ENCODE data around the gene AGAP1. TPM values are rescaled to one million over a fixed set of nuclear protein-coding genes. Genes with fewer than 3 reads are reported as not detected.

AGAP1 gene
- total RNA-seq, 1 experiment from 2014 or later, result 14.8 TPM

GRCh38 chr2:235486729-235487128 lies 7.1 kb upstream of the AGAP1 start:
- no peak for DNase-seq (ENCODE audit: low read depth)

DNA sequence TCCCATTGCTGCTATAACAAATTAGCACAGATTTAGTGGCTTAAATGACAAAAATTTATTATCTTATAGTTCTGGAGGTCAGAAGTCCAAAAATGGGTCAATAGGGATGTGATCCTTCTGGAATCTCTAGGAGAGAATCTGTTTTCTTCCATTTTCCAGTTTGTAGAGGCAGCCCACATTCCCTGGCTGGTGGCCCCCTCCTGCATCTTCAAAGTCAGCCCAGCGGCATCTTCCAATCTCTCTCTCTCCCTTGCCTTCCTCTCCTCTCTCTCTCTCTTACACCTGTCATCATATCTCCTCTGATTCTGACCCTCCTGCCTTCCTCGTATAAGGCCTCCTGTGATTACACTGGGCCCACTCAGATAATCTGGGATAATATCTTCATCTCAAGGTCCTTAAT lies 3.9 kb upstream of the AGAP1 start:
- no peak for DNase-seq (ENCODE audit: low read depth)

- no peak for DNase-seq (ENCODE audit: low read depth)
Measured at GRCh38 chr2:235492850-235493344, 946 bp upstream of the AGAP1 start.

DNA sequence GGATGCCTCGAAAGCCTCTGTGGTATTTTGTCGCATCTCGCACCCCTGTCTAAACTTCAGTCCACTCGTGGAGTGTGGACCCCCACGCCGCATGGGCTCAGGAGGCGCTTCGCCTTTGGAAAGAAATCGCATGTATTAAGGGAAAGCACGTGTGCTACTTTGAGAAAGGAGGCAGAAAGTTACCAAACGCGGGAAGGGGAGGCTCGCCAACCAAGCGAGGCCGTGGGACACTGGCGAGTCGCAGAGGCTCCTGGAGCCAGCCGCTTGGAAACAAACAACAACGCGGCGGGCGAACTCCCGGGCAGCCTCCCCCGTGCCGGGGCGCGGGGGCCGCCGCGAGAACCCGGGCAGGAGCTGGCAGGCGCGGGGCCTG lies 455 bp upstream of the AGAP1 start:
- DNase-seq (ENCODE audit: low read depth), result no peak

GRCh38 chr2:235494716-235495372 lies 1.0 kb downstream of the AGAP1 start:
- peak; percentile 23 for DNase-seq (ENCODE audit: low read depth)

- DNase-seq (ENCODE audit: low read depth), result peak; percentile 27
Measured at GRCh38 chr2:235495373-235496238, 1.8 kb downstream of the AGAP1 start.

DNA sequence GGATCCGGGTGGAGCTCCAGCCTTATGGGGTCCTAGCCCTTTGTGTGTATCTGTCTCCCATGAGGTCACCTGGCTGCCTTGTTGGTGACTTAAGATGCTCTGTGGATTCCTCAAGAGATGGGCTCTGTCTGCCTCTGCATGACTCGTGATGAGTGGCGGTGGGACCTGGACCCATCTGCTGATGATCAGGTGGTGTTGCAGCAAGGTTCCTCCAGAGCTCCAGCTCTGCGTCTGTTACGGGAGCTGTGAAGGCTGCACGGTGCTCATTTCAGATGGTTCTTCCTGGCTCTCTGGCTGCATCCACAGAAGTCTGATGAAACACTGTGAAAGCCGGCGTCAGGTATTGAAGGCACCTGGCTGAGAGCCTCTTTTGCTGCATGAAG lies 2.4 kb downstream of the AGAP1 start:
- DNase-seq (ENCODE audit: low read depth), result peak; percentile 71

DNA sequence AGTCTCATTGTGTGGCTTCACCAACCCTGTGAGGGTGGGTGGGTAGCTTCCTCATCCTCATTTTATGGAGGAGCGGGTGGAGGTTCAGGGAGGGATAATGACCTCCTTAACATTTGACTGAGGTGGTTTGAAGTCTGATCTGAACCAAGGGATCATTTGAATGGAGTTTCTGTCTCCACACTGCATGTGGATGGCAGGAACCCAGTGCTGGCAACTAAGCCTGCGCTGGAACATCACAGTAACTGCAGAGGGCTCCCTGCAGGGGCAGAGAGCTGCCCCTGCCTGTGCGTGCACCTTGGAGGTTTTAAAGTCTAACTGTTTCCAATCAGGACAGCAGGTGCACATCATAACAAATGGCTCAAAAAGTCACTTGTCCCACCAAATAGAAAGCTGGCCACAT lies 3.3 kb downstream of the AGAP1 start:
- DNase-seq (ENCODE audit: low read depth), result no peak

- DNase-seq (ENCODE audit: low read depth), result peak; percentile 15
Measured at GRCh38 chr2:235498541-235498940, 4.7 kb downstream of the AGAP1 start.

DNA sequence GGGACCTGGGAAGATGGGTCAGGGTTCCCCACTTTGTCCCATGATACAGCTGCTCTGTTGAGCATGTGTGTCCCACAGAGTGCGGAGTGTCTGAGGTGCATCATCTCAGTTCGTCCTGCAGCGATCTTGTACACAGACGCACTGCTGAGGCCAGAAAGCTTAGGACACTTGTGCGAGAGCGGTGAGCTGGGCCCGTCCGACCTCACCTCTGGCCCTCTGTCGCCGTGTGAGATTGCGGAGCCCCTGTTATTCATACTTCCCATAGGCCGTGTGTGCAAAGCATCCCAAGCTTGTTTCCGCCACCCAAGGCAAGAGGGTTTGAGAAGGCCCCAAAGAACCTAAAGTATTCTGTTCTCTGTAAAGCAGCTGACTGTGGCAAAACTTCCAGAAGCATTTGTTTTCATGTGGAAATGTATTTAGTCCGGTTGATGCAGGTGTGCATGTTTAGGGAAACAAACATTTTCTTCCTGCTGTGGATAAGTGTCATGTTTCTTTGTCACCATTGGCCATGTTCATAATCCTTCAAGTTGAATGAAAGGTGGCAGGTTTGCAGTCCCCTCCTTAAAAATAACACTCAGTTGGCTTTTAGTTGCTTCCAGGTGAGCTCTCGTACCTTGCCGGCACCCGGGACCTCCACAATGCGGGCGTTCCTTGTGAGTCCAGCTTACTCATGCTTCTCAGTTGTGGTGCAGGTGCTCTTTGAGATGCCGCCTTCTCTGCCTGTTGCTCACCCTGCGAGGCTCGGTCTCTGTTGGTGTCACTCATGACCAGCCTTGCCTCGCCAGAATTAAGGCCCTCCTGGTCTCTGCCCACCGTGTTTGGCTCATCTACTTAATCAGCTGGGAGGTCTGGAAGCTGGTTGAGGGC lies 5.3 kb downstream of the AGAP1 start:
- DNase-seq (ENCODE audit: low read depth), result no peak

- no peak for DNase-seq (ENCODE audit: low read depth)
Measured at GRCh38 chr2:235500110-235500760, 6.4 kb downstream of the AGAP1 start.

- DNase-seq (ENCODE audit: low read depth), result peak; percentile 89
Measured at GRCh38 chr2:235500761-235501672, 7.2 kb downstream of the AGAP1 start.

DNA sequence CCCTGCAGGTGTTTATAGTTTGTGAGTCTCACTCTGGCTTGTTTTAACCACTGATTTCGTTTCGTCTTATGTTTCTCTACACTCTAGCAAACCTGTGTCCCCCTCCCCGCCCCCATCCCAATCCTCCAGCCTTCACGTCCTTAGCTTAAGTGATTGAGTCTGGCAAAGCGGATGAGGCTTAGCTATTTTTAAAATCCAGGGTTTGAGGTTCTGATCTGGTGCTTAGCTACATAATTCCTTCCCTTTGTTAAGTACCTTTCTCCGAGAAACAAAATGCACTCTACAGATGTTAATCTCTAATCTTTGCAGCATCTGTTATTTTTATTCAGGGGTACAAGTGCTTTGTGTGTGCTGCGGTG lies 7.8 kb downstream of the AGAP1 start:
- DNase-seq (ENCODE audit: low read depth), result no peak

DNA sequence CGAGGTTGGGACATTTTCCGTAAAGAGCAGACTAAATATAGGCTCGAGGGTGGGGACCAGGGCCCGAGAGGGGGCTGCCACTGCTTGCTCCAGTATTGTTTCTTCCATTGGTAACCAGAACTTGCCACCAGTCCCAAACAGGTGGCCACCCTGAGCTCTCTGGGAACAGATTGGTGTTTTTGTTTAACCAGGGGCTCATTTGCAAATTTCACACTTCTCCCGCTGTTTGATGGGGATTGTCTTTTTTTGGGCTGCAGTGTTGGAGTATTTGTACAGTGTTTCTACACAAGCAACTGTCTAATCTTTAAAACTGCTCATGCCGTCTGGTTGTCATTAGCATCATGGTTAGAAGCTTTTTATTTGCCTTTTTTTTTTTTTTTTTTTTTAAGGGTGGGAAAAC lies 8.5 kb downstream of the AGAP1 start:
- no peak for DNase-seq (ENCODE audit: low read depth)

GRCh38 chr2:235504441-235505180 lies 10.8 kb downstream of the AGAP1 start:
- no peak for DNase-seq (ENCODE audit: low read depth)

GRCh38 chr2:235505181-235505741 lies 11.4 kb downstream of the AGAP1 start:
- DNase-seq (ENCODE audit: low read depth), result no peak

GRCh38 chr2:235506291-235506996 lies 12.6 kb downstream of the AGAP1 start:
- DNase-seq (ENCODE audit: low read depth), result no peak

DNA sequence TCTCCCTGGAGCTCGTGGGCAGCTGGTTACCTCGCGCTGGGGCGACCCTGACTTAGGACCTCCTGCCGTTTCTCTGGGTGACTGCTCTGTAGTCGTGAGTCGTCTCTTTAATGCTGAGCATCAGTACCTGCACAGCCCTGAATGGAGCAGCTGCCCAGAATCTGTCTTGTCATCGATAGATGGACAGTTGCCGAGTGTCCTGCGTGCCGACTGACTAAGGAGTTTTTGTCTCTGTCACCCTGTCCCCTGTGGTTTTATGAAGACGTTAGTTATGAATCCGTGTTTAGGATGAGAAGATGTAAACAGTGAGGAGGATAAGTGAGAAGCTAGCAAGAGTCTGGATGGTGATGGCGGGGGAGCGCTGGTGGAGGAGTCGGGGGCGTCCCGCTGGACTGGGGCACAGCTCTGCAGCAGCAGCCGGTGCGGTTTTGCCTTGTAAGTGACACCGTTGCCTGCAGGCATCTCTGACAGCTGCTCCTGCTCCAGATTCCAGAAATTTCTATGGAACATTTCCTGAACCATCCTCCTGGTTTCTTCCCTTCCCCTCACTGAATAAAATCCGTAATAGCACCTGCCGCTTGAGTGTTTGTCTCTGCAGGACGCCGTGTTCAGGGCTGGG lies 13.3 kb downstream of the AGAP1 start:
- no peak for DNase-seq (ENCODE audit: low read depth)

Data from HT1080 (cell line).